Mesodermal cell (in vitro differentiated cells): Measurements from ENCODE around the gene ATRX.
"Not testable (repeated sequence)": the region's sequence is repeated elsewhere in the genome, so short reads cannot be mapped to it uniquely, and the experiment has no call there.

Experiments
- H3K27ac ChIP-seq: 2 replicates; pipeline ENCODE4 v1.7.0; 2013; ENCODE audit warnings: mild to moderate bottlenecking, low read depth, low read length, moderate library complexity; ENCODE audit not compliant: severe bottlenecking
- H3K36me3 ChIP-seq: 2 replicates; pipeline ENCODE4 v1.7.1; 2013; ENCODE audit warnings: mild to moderate bottlenecking, low read length, moderate library complexity; ENCODE audit not compliant: control insufficient read depth, insufficient read depth
- H3K4me1 ChIP-seq: one replicate; pipeline ENCODE4 v1.7.1; 2013; ENCODE audit warnings: mild to moderate bottlenecking, low read length; ENCODE audit not compliant: insufficient read depth, control insufficient read depth, poor library complexity, severe bottlenecking
- H3K4me3 ChIP-seq: 2 replicates; pipeline ENCODE4 v1.7.0; 2013; ENCODE audit warnings: low read length, control low read depth, mild to moderate bottlenecking; ENCODE audit not compliant: insufficient read depth, poor library complexity, severe bottlenecking; ENCODE audit errors: extremely low read depth
- H3K9me3 ChIP-seq: 2 replicates; pipeline ENCODE4 v1.7.1; 2013; ENCODE audit warnings: mild to moderate bottlenecking, low read length, moderate library complexity; ENCODE audit not compliant: control insufficient read depth
- WGBS, 2 experiments: methylation state at CpG; one replicate each; pipeline ENCODE4 v1.1.5; 2013; ENCODE audit warnings: missing lambda C conversion rate in 2 of 2; ENCODE audit not compliant: insufficient coverage in 2 of 2; 5-methylcytosine and 5-hydroxymethylcytosine counted together

ATRX gene

DNA sequence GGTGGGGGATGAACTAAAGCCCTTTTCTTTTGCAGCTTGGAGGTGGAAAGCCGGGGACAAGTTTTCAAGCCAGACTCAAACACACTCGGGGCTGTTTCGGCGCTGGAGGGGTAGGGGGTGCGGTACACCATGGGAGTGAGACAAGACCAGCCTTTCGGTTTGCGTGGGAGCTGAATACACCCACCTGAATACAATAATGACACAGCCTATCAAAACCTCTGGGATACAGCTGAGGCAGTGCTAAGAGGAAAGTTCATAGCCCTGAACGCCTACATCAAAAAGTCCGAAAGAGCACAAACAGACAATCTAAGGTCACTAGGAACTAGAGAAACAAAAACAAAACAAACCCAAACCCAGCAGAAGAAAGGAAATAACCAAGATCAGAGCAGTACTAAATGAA lies 163.3 kb downstream of the ATRX start:
- Histone ChIP-seq H3K36me3 (peaks cover 13% of the 10 kb centered on the region), H3K9me3 (no peaks in the 10 kb centered on the region), H3K4me1 (no peaks in the 10 kb centered on the region), H3K4me3 (no peak overlapping the region), H3K27ac (no peak overlapping the region)
- 83% methylated on average over 1 of the region's 9 CpGs; no CpG with 5 or more reads in 1 of the 2 experiments for WGBS, 2 experiments

DNA sequence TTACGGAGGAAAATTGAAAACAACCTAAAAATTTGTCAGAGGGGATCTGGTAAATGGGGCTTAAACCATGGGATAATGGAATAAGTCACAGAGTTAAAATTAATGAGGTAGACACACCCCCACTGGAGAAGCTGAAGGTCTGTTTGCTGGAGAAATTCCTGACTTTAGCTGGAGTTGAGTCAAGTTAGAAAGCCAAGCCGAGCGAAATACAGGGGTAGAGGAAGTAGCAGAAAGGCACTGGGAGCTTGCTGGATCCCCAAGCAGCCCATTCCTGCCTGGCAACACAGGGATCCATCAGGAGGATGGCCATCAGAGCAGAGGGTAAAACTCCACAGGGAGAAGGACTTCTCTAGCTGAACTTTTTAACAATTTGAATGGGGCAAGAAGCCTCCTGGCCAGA lies 163.8 kb downstream of the ATRX start:
- Histone ChIP-seq H3K36me3 (peaks cover 9% of the 10 kb centered on the region), H3K27ac (no peak overlapping the region), H3K4me1 (no peaks in the 10 kb centered on the region), H3K9me3 (no peaks in the 10 kb centered on the region), H3K4me3 (no peak overlapping the region)
- WGBS, 2 experiments: no CpG with 5 or more reads among the region's 3 CpGs

DNA sequence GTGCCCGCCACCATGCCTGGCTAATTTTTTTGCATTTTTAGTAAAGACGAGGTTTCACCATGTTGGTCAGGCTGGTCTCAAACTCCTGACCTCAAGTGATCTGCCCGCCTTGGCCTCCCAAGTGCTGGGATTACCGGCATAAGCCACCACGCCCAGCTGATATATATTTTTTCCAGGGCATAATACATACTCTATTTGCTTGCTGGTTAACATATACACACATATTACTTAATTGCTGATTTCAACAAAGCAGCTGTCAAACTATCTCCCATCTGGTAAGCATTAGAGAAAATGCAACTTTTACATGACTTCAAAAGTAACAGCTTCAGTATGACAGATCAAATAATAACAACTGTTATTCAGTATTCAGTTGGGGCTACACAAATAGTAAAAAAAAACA lies 164.6 kb downstream of the ATRX start:
- not testable (repeated sequence) for H3K27ac ChIP-seq, H3K4me1 ChIP-seq, H3K36me3 ChIP-seq, H3K4me3 ChIP-seq, H3K9me3 ChIP-seq
- whole genome bisulfite sequencing, 2 experiments: 100% methylated on average over 2 of the region's 5 CpGs

DNA sequence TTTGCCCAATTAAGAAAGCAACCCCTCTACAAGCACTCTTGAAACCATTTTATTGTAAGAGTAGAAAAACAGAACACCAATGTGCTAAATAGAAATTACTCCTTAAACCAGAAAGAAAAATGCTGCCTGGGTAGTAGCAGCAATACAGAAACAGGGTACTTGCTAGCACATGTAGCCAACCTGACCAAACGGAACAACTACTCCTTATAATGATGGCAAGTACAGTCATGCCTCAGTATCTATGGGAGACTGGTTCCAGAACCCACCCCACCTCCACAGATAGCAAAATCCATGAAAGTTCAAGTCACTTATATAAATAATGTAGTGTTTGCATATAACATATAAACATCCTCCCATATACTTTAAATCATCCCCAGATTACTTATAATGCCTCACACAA lies 168.8 kb downstream of the ATRX start:
- Histone ChIP-seq H3K9me3 (no peaks in the 10 kb centered on the region), H3K4me3 (no peak overlapping the region), H3K27ac (no peak overlapping the region), H3K4me1 (no peaks in the 10 kb centered on the region), H3K36me3 (peaks cover 14% of the 10 kb centered on the region)
- no CpG with 5 or more reads among the region's 1 CpG for WGBS, 2 experiments

DNA sequence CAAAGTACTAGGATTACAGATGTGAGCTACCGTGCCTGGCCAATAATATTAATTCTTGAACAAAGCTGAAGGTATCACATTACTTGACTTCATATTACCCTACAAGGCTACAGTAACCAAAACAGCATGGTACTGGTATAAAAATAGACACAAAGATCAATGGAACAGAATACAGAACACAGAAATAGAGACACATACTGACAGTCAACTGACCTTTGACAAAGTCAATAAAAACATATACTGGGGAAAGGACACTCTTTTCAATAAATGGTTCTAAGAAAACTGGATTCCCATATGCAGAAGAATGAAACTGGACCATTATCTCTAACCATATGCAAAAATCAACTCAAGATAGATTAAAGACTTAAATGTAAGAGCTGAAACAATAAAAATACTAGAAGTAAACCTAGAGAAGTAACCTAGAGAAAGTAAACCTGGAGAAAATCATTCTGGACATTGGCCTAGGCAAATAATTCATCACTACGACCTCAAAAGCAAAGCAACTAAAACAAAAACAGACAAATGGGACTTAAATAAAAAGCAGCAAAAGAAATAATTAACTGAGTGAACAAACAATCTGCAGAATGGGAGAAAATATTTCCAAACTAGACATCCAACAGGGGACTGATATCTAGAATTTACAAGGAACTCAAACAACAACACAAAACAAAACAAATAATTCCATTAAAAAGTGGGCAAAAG lies 182.2 kb downstream of the ATRX start:
- Histone ChIP-seq H3K9me3 (no peaks in the 10 kb centered on the region), H3K4me3 (no peak overlapping the region), H3K27ac (no peak overlapping the region), H3K4me1 (no peaks in the 10 kb centered on the region), H3K36me3 (no peaks in the 10 kb centered on the region)
- 100% methylated on average over 1 of the region's 2 CpGs; no CpG with 5 or more reads in 1 of the 2 experiments for WGBS, 2 experiments

DNA sequence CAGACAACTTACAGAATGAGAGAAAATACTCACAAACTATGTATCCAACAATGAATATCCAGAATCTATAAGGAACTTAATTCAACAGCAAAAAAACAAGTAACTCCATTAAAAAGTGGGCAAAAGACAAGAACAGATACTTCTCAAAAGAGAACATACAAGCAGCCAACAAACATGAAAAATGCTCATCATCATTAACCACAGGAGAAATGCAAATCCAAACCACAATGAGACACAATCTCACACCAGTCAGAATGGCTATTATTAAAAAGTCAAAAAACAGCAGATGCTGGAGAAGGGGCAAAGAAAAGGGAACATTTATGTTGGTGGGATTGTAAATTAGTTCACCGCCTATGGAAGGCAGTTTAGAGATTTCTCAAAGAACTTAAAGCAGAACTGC lies 188.5 kb downstream of the ATRX start:
- Histone ChIP-seq H3K36me3 (peaks cover 16% of the 10 kb centered on the region), H3K9me3 (no peaks in the 10 kb centered on the region), H3K4me3 (no peak overlapping the region), H3K4me1 (no peaks in the 10 kb centered on the region), H3K27ac (no peak overlapping the region)
- WGBS, 2 experiments: no CpG with 5 or more reads among the region's 1 CpG

DNA sequence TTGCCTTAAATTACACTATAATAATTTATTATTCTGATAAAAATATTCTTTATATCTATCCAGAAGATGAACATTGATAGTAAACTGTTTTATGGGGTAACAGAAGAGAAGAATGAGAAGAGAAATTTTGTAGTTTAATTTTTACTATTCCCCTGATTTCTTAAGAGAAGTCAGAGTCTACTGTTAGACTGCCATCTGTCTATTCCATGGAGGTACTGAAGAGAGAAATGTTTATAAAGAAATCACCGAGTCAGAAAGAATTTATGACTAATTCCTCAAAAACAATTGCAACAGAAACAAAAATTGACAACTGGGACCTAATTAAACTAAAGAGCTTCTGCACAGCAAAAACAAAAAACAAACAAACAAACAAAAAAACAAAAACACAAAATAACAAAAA lies 188.9 kb downstream of the ATRX start:
- Histone ChIP-seq H3K9me3 (no peaks in the 10 kb centered on the region), H3K4me3 (no peak overlapping the region), H3K36me3 (peaks cover 17% of the 10 kb centered on the region), H3K4me1 (no peaks in the 10 kb centered on the region), H3K27ac (no peak overlapping the region)
- WGBS, 2 experiments: no CpG with 5 or more reads among the region's 1 CpG

DNA sequence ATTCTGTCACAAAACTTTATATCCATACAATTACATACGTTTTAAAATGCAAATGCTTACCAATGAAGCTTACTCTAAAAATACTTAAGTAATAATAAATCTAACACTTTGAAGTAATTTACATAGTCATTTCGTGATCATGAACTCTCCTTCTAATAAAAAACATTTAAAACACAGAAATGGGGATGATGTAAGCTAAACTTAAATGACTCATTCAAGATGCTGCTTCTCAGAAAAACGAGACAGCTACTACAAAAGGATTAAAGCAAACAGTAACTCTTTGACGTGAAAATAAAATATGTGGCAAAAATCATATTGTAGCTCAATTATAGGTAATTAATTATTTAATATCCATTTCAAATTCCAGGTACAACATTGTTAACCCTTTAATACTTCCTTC lies 190.2 kb downstream of the ATRX start:
- Histone ChIP-seq H3K4me1 (no peaks in the 10 kb centered on the region), H3K36me3 (peaks cover 17% of the 10 kb centered on the region), H3K4me3 (no peak overlapping the region), H3K9me3 (no peaks in the 10 kb centered on the region), H3K27ac (no peak overlapping the region)
- no CpG with 5 or more reads among the region's 4 CpGs for WGBS, 2 experiments

DNA sequence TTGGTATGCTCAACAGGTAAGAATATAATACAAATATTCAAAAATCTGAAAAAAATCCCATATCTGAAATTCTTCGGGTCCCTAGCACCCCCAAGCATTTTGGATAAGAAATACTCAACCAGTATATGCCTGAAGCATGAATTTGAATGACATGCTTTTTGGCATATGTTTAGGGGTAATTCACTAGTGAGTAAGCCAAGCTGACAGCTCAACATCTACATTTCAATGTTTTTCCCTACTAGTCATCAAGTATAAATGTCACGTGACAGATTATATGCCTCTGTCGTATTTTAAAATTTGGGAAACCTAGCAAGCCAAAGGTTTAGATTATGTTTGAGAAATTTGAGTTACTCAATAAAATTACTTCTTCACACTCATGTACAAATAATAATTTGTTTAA lies 213.7 kb downstream of the ATRX start:
- no peaks in the 10 kb centered on the region for H3K9me3 ChIP-seq
- peaks cover 16% of the 10 kb centered on the region for H3K36me3 ChIP-seq
- no peak overlapping the region for H3K27ac ChIP-seq
- no peaks in the 10 kb centered on the region for H3K4me1 ChIP-seq
- no CpG with 5 or more reads among the region's 3 CpGs for whole genome bisulfite sequencing, 2 experiments
- H3K4me3 ChIP-seq: no peak overlapping the region

DNA sequence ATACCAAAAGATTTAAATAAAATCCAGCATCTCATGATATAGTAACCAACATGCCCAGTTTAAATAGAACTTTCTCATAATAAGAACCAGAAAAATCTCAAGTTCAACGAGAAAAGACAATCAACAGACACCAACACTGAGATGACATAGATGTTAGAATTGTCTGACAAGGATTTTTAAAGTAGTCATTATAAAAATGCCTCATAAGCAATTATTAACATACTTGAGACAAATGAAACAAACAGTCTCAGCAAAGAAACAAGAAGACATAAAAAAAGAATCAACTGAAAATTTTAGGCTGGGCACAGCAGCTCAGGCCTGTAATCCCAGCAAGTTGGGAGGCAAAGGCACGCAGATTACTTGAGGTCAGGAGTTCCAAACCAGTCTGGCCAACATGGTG lies 220.7 kb downstream of the ATRX start:
- Histone ChIP-seq H3K36me3 (peaks cover 16% of the 10 kb centered on the region), H3K4me3 (no peak overlapping the region), H3K4me1 (no peaks in the 10 kb centered on the region), H3K9me3 (no peaks in the 10 kb centered on the region), H3K27ac (no peak overlapping the region)
- WGBS, 2 experiments: 100% methylated on average over 1 of the region's 2 CpGs; no CpG with 5 or more reads in 1 of the 2 experiments

DNA sequence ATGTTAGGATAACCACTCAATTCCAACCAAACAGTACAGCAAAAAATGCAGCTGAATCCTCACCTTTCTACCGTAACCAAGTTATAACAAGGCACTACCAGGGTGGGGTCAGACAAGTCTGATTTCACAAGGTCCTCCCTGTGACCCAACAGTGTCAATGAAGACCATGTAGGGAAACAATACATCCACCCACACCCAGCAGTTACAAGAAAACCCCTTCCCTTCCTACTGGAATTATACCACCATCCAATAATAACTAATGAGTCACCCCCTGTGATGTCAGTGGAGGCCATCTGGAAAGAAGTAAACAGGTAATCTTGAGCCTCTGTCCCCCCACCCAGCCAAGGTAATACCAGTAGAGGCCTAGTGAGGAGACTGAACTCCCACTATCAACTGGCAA lies 221.2 kb downstream of the ATRX start:
- H3K9me3 ChIP-seq: no peaks in the 10 kb centered on the region
- WGBS, 2 experiments: no CpG with 5 or more reads among the region's 1 CpG
- H3K4me1 ChIP-seq: no peaks in the 10 kb centered on the region
- H3K4me3 ChIP-seq: no peak overlapping the region
- H3K27ac ChIP-seq: no peak overlapping the region
- H3K36me3 ChIP-seq: peaks cover 13% of the 10 kb centered on the region
